Activated CD8-positive, alpha-beta T cell treated with anti-CD3 and anti-CD28 coated beads for 36 hours (primary cell): Measurements from ENCODE around the gene FAM53A. TPM values are rescaled to one million over a fixed set of nuclear protein-coding genes. Genes with fewer than 3 reads are reported as not detected.

ENCODE experiments used
- ATAC-seq: fragments of 200-7000 bp; cut with Tn5 transposase; one replicate; pipeline ENCODE4 v1.10.0; 2021; ENCODE audit warnings: mild to moderate bottlenecking, moderate library complexity
- CTCF ChIA-PET: fragments of 350-600 bp; sonication (Branson Sonifier 250); formaldehyde crosslinking; loops from one replicate; lab custom pipeline; 2021; ENCODE audit warnings: antibody characterized with exemption; lab: Charles Lee
- POLR2A ChIA-PET: fragments of 350-600 bp; sonication (Branson Sonifier 250); formaldehyde crosslinking; loops from one replicate; lab custom pipeline; 2021; ENCODE audit warnings: antibody characterized with exemption; lab: Charles Lee
- DNase-seq: peaks from one replicate; pipeline ENCODE4 v3.0.0-alpha.2; 2020
- H3K27ac Mint-ChIP-seq: one replicate; pipeline ENCODE4 v1.8.0; 2021; ENCODE audit warnings: mild to moderate bottlenecking, mixed read lengths
- H3K27me3 Mint-ChIP-seq: one replicate; pipeline ENCODE4 v1.8.0; 2021; ENCODE audit warnings: mixed read lengths
- H3K36me3 Mint-ChIP-seq: one replicate; pipeline ENCODE4 v1.8.0; 2021; ENCODE audit warnings: low read depth, mixed read lengths
- H3K4me1 Mint-ChIP-seq: one replicate; pipeline ENCODE4 v1.8.0; 2021; ENCODE audit warnings: low read depth, mixed read lengths
- H3K4me3 Mint-ChIP-seq: one replicate; pipeline ENCODE4 v1.8.0; 2021; ENCODE audit warnings: mild to moderate bottlenecking, moderate library complexity, mixed read lengths
- H3K9me3 Mint-ChIP-seq: one replicate; pipeline ENCODE4 v1.8.0; 2021; ENCODE audit warnings: mixed read lengths
- CTCF ChIP-seq: fragments of 200-600 bp; IDR thresholded peaks from one replicate; pipeline ENCODE4 v1.8.0; 2022; ENCODE audit warnings: antibody characterized with exemption, mild to moderate bottlenecking
- intact Hi-C: fragments of 100-400 bp; cut with micrococcal nuclease; formaldehyde crosslinking; loops from one replicate; pipeline ENCODE4 v1.10.0; 2022
- total RNA-seq, 2 experiments: library from RNA; stranded (reverse); gene quantifications; one replicate each; pipeline ENCODE4 v1.2.3, GENCODE V29; 2021

FAM53A gene
- total RNA-seq, 2 experiments from 2014 or later: 1.2 to 1.8 TPM

- intact Hi-C loops: no loop called here
- Mint-ChIP-seq H3K36me3 (no peaks in the 10 kb centered on the region), H3K4me3 (no peak overlapping the region), H3K9me3 (no peaks in the 10 kb centered on the region), H3K27me3 (no peaks in the 10 kb centered on the region), H3K4me1 (peaks cover 1% of the 10 kb centered on the region), H3K27ac (no peak overlapping the region)
- ChIA-PET CTCF (no interaction called here), POLR2A (no interaction called here)
- no peak for TF ChIP-seq CTCF
- DNase-seq (no peak), ATAC-seq (no peak)
Observed at GRCh38 chr4:1625600-1626138, 58.4 kb downstream of the FAM53A start.

- H3K9me3 Mint-ChIP-seq: no peaks in the 10 kb centered on the region
- no peak overlapping the region for H3K4me3 Mint-ChIP-seq
- no peaks in the 10 kb centered on the region for H3K36me3 Mint-ChIP-seq
- no peak for TF ChIP-seq CTCF
- intact Hi-C loops: no loop called here
- ATAC-seq: no peak
- ChIA-PET CTCF (no interaction called here), POLR2A (no interaction called here)
- DNase-seq: no peak
- H3K27ac Mint-ChIP-seq: no peak overlapping the region
- H3K4me1 Mint-ChIP-seq: peaks cover 5% of the 10 kb centered on the region
- H3K27me3 Mint-ChIP-seq: no peaks in the 10 kb centered on the region
Observed at GRCh38 chr4:1624519-1624910, 59.6 kb downstream of the FAM53A start.

GRCh38 chr4:1623821-1624518 is 60.1 kb downstream of the FAM53A start:
- CTCF ChIA-PET: no interaction called here
- Mint-ChIP-seq H3K4me3 (no peak overlapping the region), H3K36me3 (no peaks in the 10 kb centered on the region), H3K27ac (no peak overlapping the region), H3K27me3 (no peaks in the 10 kb centered on the region), H3K9me3 (no peaks in the 10 kb centered on the region), H3K4me1 (peaks cover 5% of the 10 kb centered on the region)
- TF ChIP-seq CTCF: no peak
- DNase-seq (no peak), ATAC-seq (no peak)
- POLR2A ChIA-PET: no interaction called here
- intact Hi-C loops: no loop called here

GRCh38 chr4:1623400-1623799 is 60.7 kb downstream of the FAM53A start:
- Mint-ChIP-seq H3K36me3 (no peaks in the 10 kb centered on the region), H3K9me3 (no peaks in the 10 kb centered on the region), H3K4me1 (peaks cover 5% of the 10 kb centered on the region), H3K27ac (no peak overlapping the region), H3K4me3 (no peak overlapping the region), H3K27me3 (no peaks in the 10 kb centered on the region)
- POLR2A ChIA-PET: no interaction called here
- DNase-seq (no peak), ATAC-seq (no peak)
- intact Hi-C loops: no loop called here
- CTCF ChIA-PET: no interaction called here
- no peak for TF ChIP-seq CTCF

- H3K27me3 Mint-ChIP-seq: no peaks in the 10 kb centered on the region
- H3K27ac Mint-ChIP-seq: no peak overlapping the region
- POLR2A ChIA-PET: interaction anchor here (0.6 kb wide), 1 partner anchor 511 kb away, joined by 4 read pairs; no protein-coding TSS in a partner anchor
- no peaks in the 10 kb centered on the region for H3K36me3 Mint-ChIP-seq
- H3K9me3 Mint-ChIP-seq: no peaks in the 10 kb centered on the region
- H3K4me1 Mint-ChIP-seq: peaks cover 5% of the 10 kb centered on the region
- ATAC-seq: no peak
- CTCF ChIA-PET: no interaction called here
- no peak for TF ChIP-seq CTCF
- no peak for DNase-seq
- intact Hi-C loops: no loop called here
- H3K4me3 Mint-ChIP-seq: no peak overlapping the region
Observed at GRCh38 chr4:1622956-1623355, 61.2 kb downstream of the FAM53A start.
